IgD-negative memory B cell (primary cell): ENCODE measurements around the gene MNAT1. TPM values are rescaled to one million over a fixed set of nuclear protein-coding genes. Genes with fewer than 3 reads are reported as not detected.
"Not testable (repeated sequence)": the region's sequence is repeated elsewhere in the genome, so short reads cannot be mapped to it uniquely, and the experiment has no call there.

ENCODE experiments used
- H3K27ac Mint-ChIP-seq, 3 donors: one replicate each; pipeline ENCODE4 v1.8.0; 2020 to 2022; ENCODE audit warnings: mild to moderate bottlenecking in 3 of 3, mixed read lengths in 3 of 3, moderate library complexity in 1 of 3
- H3K27me3 Mint-ChIP-seq: one replicate; pipeline ENCODE4 v1.8.0; 2021; ENCODE audit warnings: mixed read lengths
- H3K36me3 Mint-ChIP-seq: one replicate; pipeline ENCODE4 v1.8.0; 2020; ENCODE audit warnings: mild to moderate bottlenecking, mixed read lengths
- H3K4me1 Mint-ChIP-seq, 3 donors: one replicate each; pipeline ENCODE4 v1.8.0; 2020 to 2022; ENCODE audit warnings: mixed read lengths in 3 of 3, mild to moderate bottlenecking in 1 of 3
- H3K4me3 Mint-ChIP-seq, 4 donors: one replicate each; pipeline ENCODE4 v1.8.0; 2020 to 2022; ENCODE audit warnings: mild to moderate bottlenecking in 4 of 4, mixed read lengths in 4 of 4, moderate library complexity in 3 of 4
- H3K9me3 Mint-ChIP-seq, 3 donors: one replicate each; pipeline ENCODE4 v1.8.0; 2020 to 2021; ENCODE audit warnings: mixed read lengths in 3 of 3, mild to moderate bottlenecking in 1 of 3
- polyA plus RNA-seq: library from polyadenylated mRNA; unstranded; fragments of 300-500 nt; fragmentation: Illumina TruSeq; gene quantifications from one replicate; pipeline ENCODE4 v1.2.3, GENCODE V29; 2021

Gene MNAT1
- polyA plus RNA-seq, 1 donor from 2014 or later = 18.0 TPM

- Mint-ChIP-seq H3K4me1 (peaks cover 11 to 26% (median 21%) of the 10 kb centered on the region in 3 donors), H3K36me3 (peaks cover 1% of the 10 kb centered on the region), H3K27me3 (no peaks in the 10 kb centered on the region), H3K27ac (no peak overlapping the region), H3K9me3 (no peaks in the 10 kb centered on the region), H3K4me3 (no peak overlapping the region)
Observed at GRCh38 chr14:60760644-60761364, 26.2 kb downstream of the MNAT1 start.

- H3K4me3 Mint-ChIP-seq = no peak overlapping the region
- H3K27me3 Mint-ChIP-seq = no peaks in the 10 kb centered on the region
- peaks cover 12 to 16% (median 13%) of the 10 kb centered on the region in 3 donors for H3K4me1 Mint-ChIP-seq
- peaks cover 4% of the 10 kb centered on the region for H3K36me3 Mint-ChIP-seq
- no peak overlapping the region for H3K27ac Mint-ChIP-seq
- peaks cover 0 to 2% (median 0%) of the 10 kb centered on the region in 3 donors for H3K9me3 Mint-ChIP-seq
Observed at GRCh38 chr14:60768602-60769001, 34.0 kb downstream of the MNAT1 start.

GRCh38 chr14:60771117-60771516 is 36.6 kb downstream of the MNAT1 start:
- Mint-ChIP-seq H3K36me3 (peaks cover 4% of the 10 kb centered on the region), H3K27ac (no peak overlapping the region), H3K9me3 (peaks cover 0 to 2% (median 0%) of the 10 kb centered on the region in 3 donors), H3K4me3 (no peak overlapping the region), H3K4me1 (peaks cover 10 to 16% (median 11%) of the 10 kb centered on the region in 3 donors), H3K27me3 (no peaks in the 10 kb centered on the region)

GRCh38 chr14:60773558-60773957 is 39.0 kb downstream of the MNAT1 start:
- H3K4me3 Mint-ChIP-seq = no peak overlapping the region
- peaks cover 8 to 16% (median 10%) of the 10 kb centered on the region in 3 donors for H3K4me1 Mint-ChIP-seq
- H3K9me3 Mint-ChIP-seq = peaks cover 0 to 2% (median 0%) of the 10 kb centered on the region in 3 donors
- H3K27ac Mint-ChIP-seq = no peak overlapping the region
- no peaks in the 10 kb centered on the region for H3K27me3 Mint-ChIP-seq
- H3K36me3 Mint-ChIP-seq = peaks cover 2% of the 10 kb centered on the region

- no peak overlapping the region for H3K27ac Mint-ChIP-seq
- H3K27me3 Mint-ChIP-seq = no peaks in the 10 kb centered on the region
- H3K36me3 Mint-ChIP-seq = no peaks in the 10 kb centered on the region
- peaks cover 10 to 15% (median 12%) of the 10 kb centered on the region in 3 donors for H3K4me1 Mint-ChIP-seq
- H3K4me3 Mint-ChIP-seq = no peak overlapping the region
- H3K9me3 Mint-ChIP-seq = peaks cover 0 to 2% (median 0%) of the 10 kb centered on the region in 3 donors
Observed at GRCh38 chr14:60775296-60775695, 40.7 kb downstream of the MNAT1 start.

- no peak overlapping the region for H3K27ac Mint-ChIP-seq
- H3K36me3 Mint-ChIP-seq = no peaks in the 10 kb centered on the region
- no peak overlapping the region for H3K4me3 Mint-ChIP-seq
- H3K27me3 Mint-ChIP-seq = no peaks in the 10 kb centered on the region
- peaks cover 0 to 16% (median 8%) of the 10 kb centered on the region in 3 donors for H3K4me1 Mint-ChIP-seq
- H3K9me3 Mint-ChIP-seq = peaks cover 0 to 2% (median 0%) of the 10 kb centered on the region in 3 donors
Observed at GRCh38 chr14:60777856-60778578, 43.5 kb downstream of the MNAT1 start.

GRCh38 chr14:60779745-60780514 is 45.4 kb downstream of the MNAT1 start:
- Mint-ChIP-seq H3K4me1 (peaks cover 0 to 16% (median 8%) of the 10 kb centered on the region in 3 donors), H3K27ac (peak overlapping the region in 1 of 3 donors; percentile 10)
- H3K27me3 Mint-ChIP-seq, H3K4me3 Mint-ChIP-seq, H3K36me3 Mint-ChIP-seq, H3K9me3 Mint-ChIP-seq: not testable (repeated sequence)

GRCh38 chr14:60780558-60780957 is 46.0 kb downstream of the MNAT1 start:
- Mint-ChIP-seq H3K27ac (peak overlapping the region in 1 of 3 donors; percentile 10), H3K4me1 (peaks cover 0 to 16% (median 10%) of the 10 kb centered on the region in 3 donors)
- H3K36me3 Mint-ChIP-seq, H3K4me3 Mint-ChIP-seq, H3K27me3 Mint-ChIP-seq, H3K9me3 Mint-ChIP-seq: not testable (repeated sequence)

- H3K4me1 Mint-ChIP-seq = peaks cover 2 to 7% (median 6%) of the 10 kb centered on the region in 3 donors
- no peak overlapping the region for H3K27ac Mint-ChIP-seq
- H3K27me3 Mint-ChIP-seq = no peaks in the 10 kb centered on the region
- H3K36me3 Mint-ChIP-seq = no peaks in the 10 kb centered on the region
- H3K9me3 Mint-ChIP-seq = no peaks in the 10 kb centered on the region
- no peak overlapping the region for H3K4me3 Mint-ChIP-seq
Observed at GRCh38 chr14:60786905-60787304, 52.3 kb downstream of the MNAT1 start.

- Mint-ChIP-seq H3K27me3 (no peaks in the 10 kb centered on the region), H3K36me3 (no peaks in the 10 kb centered on the region), H3K9me3 (no peaks in the 10 kb centered on the region), H3K4me3 (no peak overlapping the region), H3K27ac (no peak overlapping the region), H3K4me1 (peaks cover 0 to 6% (median 2%) of the 10 kb centered on the region in 3 donors)
Observed at GRCh38 chr14:60789656-60790055, 55.1 kb downstream of the MNAT1 start.

- H3K4me3 Mint-ChIP-seq = no peak overlapping the region
- peaks cover 0 to 4% (median 2%) of the 10 kb centered on the region in 3 donors for H3K4me1 Mint-ChIP-seq
- H3K27me3 Mint-ChIP-seq = no peaks in the 10 kb centered on the region
- no peak overlapping the region for H3K27ac Mint-ChIP-seq
- H3K9me3 Mint-ChIP-seq = no peaks in the 10 kb centered on the region
- H3K36me3 Mint-ChIP-seq = no peaks in the 10 kb centered on the region
Observed at GRCh38 chr14:60790850-60791249, 56.3 kb downstream of the MNAT1 start.

GRCh38 chr14:60796434-60796833 is 61.9 kb downstream of the MNAT1 start:
- Mint-ChIP-seq H3K4me3 (no peak overlapping the region), H3K27me3 (no peaks in the 10 kb centered on the region), H3K4me1 (peaks cover 0 to 4% (median 0%) of the 10 kb centered on the region in 3 donors), H3K27ac (no peak overlapping the region), H3K36me3 (peaks cover 6% of the 10 kb centered on the region), H3K9me3 (peaks cover 0 to 1% (median 0%) of the 10 kb centered on the region in 3 donors)

GRCh38 chr14:60800409-60800808 is 65.8 kb downstream of the MNAT1 start:
- no peak overlapping the region for H3K4me3 Mint-ChIP-seq

GRCh38 chr14:60803871-60804270 is 69.3 kb downstream of the MNAT1 start:
- peaks cover 12% of the 10 kb centered on the region for H3K36me3 Mint-ChIP-seq
- H3K4me3 Mint-ChIP-seq = no peak overlapping the region
- peaks cover 0 to 4% (median 0%) of the 10 kb centered on the region in 3 donors for H3K4me1 Mint-ChIP-seq
- no peak overlapping the region for H3K27ac Mint-ChIP-seq
- H3K27me3 Mint-ChIP-seq = no peaks in the 10 kb centered on the region
- H3K9me3 Mint-ChIP-seq = peaks cover 0 to 1% (median 0%) of the 10 kb centered on the region in 3 donors

More at GRCh38 chr14:60800409-60800808, 65.8 kb downstream of the MNAT1 start:
- H3K27me3 Mint-ChIP-seq = no peaks in the 10 kb centered on the region
- H3K27ac Mint-ChIP-seq = no peak overlapping the region
- peaks cover 0 to 4% (median 0%) of the 10 kb centered on the region in 3 donors for H3K4me1 Mint-ChIP-seq
- H3K36me3 Mint-ChIP-seq = peaks cover 10% of the 10 kb centered on the region
- H3K9me3 Mint-ChIP-seq = peaks cover 0 to 1% (median 0%) of the 10 kb centered on the region in 3 donors
